Measurements from ENCODE around the gene STX4. TPM values are rescaled to one million over a fixed set of nuclear protein-coding genes. Genes with fewer than 3 reads are reported as not detected.

STX4 gene
- total RNA-seq, 1 donor from 2014 or later, result 58.7 TPM

GRCh38 chr16:31043352-31043751, 10.0 kb downstream of the STX4 start:
- Mint-ChIP-seq H3K4me3 (no peak overlapping the region), H3K27me3 (ENCODE audit: insufficient read depth) (no peaks in the 10 kb centered on the region), H3K4me1 (ENCODE audit: low read depth) (no peaks in the 10 kb centered on the region), H3K36me3 (ENCODE audit: low read depth) (peaks cover 17% of the 10 kb centered on the region), H3K9me3 (no peaks in the 10 kb centered on the region), H3K27ac (no peak overlapping the region)
- intact Hi-C loops (cut with micrococcal nuclease), result no loop called here
- DNase-seq (ENCODE audit: low spot score), result no peak

GRCh38 chr16:31043898-31044481, 10.6 kb downstream of the STX4 start:
- intact Hi-C loops (cut with micrococcal nuclease), result no loop called here
- H3K36me3 Mint-ChIP-seq (ENCODE audit: low read depth), result peaks cover 11% of the 10 kb centered on the region
- no peaks in the 10 kb centered on the region for H3K9me3 Mint-ChIP-seq
- H3K27me3 Mint-ChIP-seq (ENCODE audit: insufficient read depth), result no peaks in the 10 kb centered on the region
- no peak overlapping the region for H3K4me3 Mint-ChIP-seq
- no peak for DNase-seq (ENCODE audit: low spot score)
- H3K27ac Mint-ChIP-seq, result no peak overlapping the region
- H3K4me1 Mint-ChIP-seq (ENCODE audit: low read depth), result no peaks in the 10 kb centered on the region

- H3K9me3 Mint-ChIP-seq, result no peaks in the 10 kb centered on the region
- peaks cover 3% of the 10 kb centered on the region for H3K36me3 Mint-ChIP-seq (ENCODE audit: low read depth)
- intact Hi-C loops (cut with micrococcal nuclease), result no loop called here
- no peaks in the 10 kb centered on the region for H3K27me3 Mint-ChIP-seq (ENCODE audit: insufficient read depth)
- DNase-seq (ENCODE audit: low spot score), result no peak
- H3K4me1 Mint-ChIP-seq (ENCODE audit: low read depth), result peaks cover 10% of the 10 kb centered on the region
- H3K27ac Mint-ChIP-seq, result no peak overlapping the region
- no peak overlapping the region for H3K4me3 Mint-ChIP-seq
Measured at GRCh38 chr16:31050280-31051030, 17.1 kb downstream of the STX4 start.

GRCh38 chr16:31052114-31052513, 18.8 kb downstream of the STX4 start:
- H3K4me1 Mint-ChIP-seq (ENCODE audit: low read depth), result peaks cover 10% of the 10 kb centered on the region
- H3K9me3 Mint-ChIP-seq, result no peaks in the 10 kb centered on the region
- H3K27ac Mint-ChIP-seq, result no peak overlapping the region
- intact Hi-C loops (cut with micrococcal nuclease), result no loop called here
- no peaks in the 10 kb centered on the region for H3K27me3 Mint-ChIP-seq (ENCODE audit: insufficient read depth)
- peaks cover 3% of the 10 kb centered on the region for H3K36me3 Mint-ChIP-seq (ENCODE audit: low read depth)
- DNase-seq (ENCODE audit: low spot score), result no peak
- H3K4me3 Mint-ChIP-seq, result no peak overlapping the region

- no peak for DNase-seq (ENCODE audit: low spot score)
- intact Hi-C loops (cut with micrococcal nuclease), result no loop called here
- H3K4me1 Mint-ChIP-seq (ENCODE audit: low read depth), result peaks cover 10% of the 10 kb centered on the region
- no peak overlapping the region for H3K4me3 Mint-ChIP-seq
- H3K9me3 Mint-ChIP-seq, result no peaks in the 10 kb centered on the region
- H3K27ac Mint-ChIP-seq, result no peak overlapping the region
- no peaks in the 10 kb centered on the region for H3K27me3 Mint-ChIP-seq (ENCODE audit: insufficient read depth)
- H3K36me3 Mint-ChIP-seq (ENCODE audit: low read depth), result peaks cover 11% of the 10 kb centered on the region
Measured at GRCh38 chr16:31055613-31056012, 22.3 kb downstream of the STX4 start.

GRCh38 chr16:31061126-31061812, 27.9 kb downstream of the STX4 start:
- Mint-ChIP-seq H3K4me3 (no peak overlapping the region), H3K4me1 (ENCODE audit: low read depth) (peaks cover 33% of the 10 kb centered on the region), H3K9me3 (no peaks in the 10 kb centered on the region), H3K36me3 (ENCODE audit: low read depth) (peaks cover 24% of the 10 kb centered on the region), H3K27me3 (ENCODE audit: insufficient read depth) (no peaks in the 10 kb centered on the region), H3K27ac (no peak overlapping the region)
- no peak for DNase-seq (ENCODE audit: low spot score)
- intact Hi-C loops (cut with micrococcal nuclease), result no loop called here

GRCh38 chr16:31061813-31062440, 28.6 kb downstream of the STX4 start:
- Mint-ChIP-seq H3K4me1 (ENCODE audit: low read depth) (peaks cover 39% of the 10 kb centered on the region), H3K4me3 (no peak overlapping the region), H3K36me3 (ENCODE audit: low read depth) (peaks cover 24% of the 10 kb centered on the region), H3K27me3 (ENCODE audit: insufficient read depth) (no peaks in the 10 kb centered on the region), H3K27ac (no peak overlapping the region), H3K9me3 (no peaks in the 10 kb centered on the region)
- intact Hi-C loops (cut with micrococcal nuclease), result no loop called here
- DNase-seq (ENCODE audit: low spot score), result no peak

GRCh38 chr16:31063495-31063842, 30.1 kb downstream of the STX4 start:
- Mint-ChIP-seq H3K36me3 (ENCODE audit: low read depth) (peaks cover 27% of the 10 kb centered on the region), H3K27ac (peak overlapping the region; percentile 1), H3K4me3 (peak overlapping the region; percentile 57), H3K9me3 (no peaks in the 10 kb centered on the region), H3K4me1 (ENCODE audit: low read depth) (peaks cover 47% of the 10 kb centered on the region), H3K27me3 (ENCODE audit: insufficient read depth) (no peaks in the 10 kb centered on the region)
- no peak for DNase-seq (ENCODE audit: low spot score)
- intact Hi-C loops (cut with micrococcal nuclease), result no loop called here

GRCh38 chr16:31063843-31064611, 30.7 kb downstream of the STX4 start:
- DNase-seq (ENCODE audit: low spot score), result peak; percentile 33
- intact Hi-C loops (cut with micrococcal nuclease), result no loop called here
- H3K36me3 Mint-ChIP-seq (ENCODE audit: low read depth), result peaks cover 27% of the 10 kb centered on the region
- H3K9me3 Mint-ChIP-seq, result no peaks in the 10 kb centered on the region
- H3K27ac Mint-ChIP-seq, result peak overlapping the region; percentile 68
- peaks cover 50% of the 10 kb centered on the region for H3K4me1 Mint-ChIP-seq (ENCODE audit: low read depth)
- H3K4me3 Mint-ChIP-seq, result peak overlapping the region; percentile 76
- no peaks in the 10 kb centered on the region for H3K27me3 Mint-ChIP-seq (ENCODE audit: insufficient read depth)

- H3K4me1 Mint-ChIP-seq (ENCODE audit: low read depth), result peaks cover 56% of the 10 kb centered on the region
Measured at GRCh38 chr16:31064882-31065461, 31.6 kb downstream of the STX4 start.

GRCh38 chr16:31067342-31067741, 34.0 kb downstream of the STX4 start:
- no peak overlapping the region for H3K27ac Mint-ChIP-seq
- DNase-seq (ENCODE audit: low spot score), result no peak
- H3K9me3 Mint-ChIP-seq, result no peaks in the 10 kb centered on the region
- no peak overlapping the region for H3K4me3 Mint-ChIP-seq
- intact Hi-C loops (cut with micrococcal nuclease), result no loop called here
- peaks cover 66% of the 10 kb centered on the region for H3K4me1 Mint-ChIP-seq (ENCODE audit: low read depth)
- no peaks in the 10 kb centered on the region for H3K27me3 Mint-ChIP-seq (ENCODE audit: insufficient read depth)
- peaks cover 18% of the 10 kb centered on the region for H3K36me3 Mint-ChIP-seq (ENCODE audit: low read depth)

More at GRCh38 chr16:31064882-31065461, 31.6 kb downstream of the STX4 start:
- no peak for DNase-seq (ENCODE audit: low spot score)
- H3K27me3 Mint-ChIP-seq (ENCODE audit: insufficient read depth), result no peaks in the 10 kb centered on the region
- no peaks in the 10 kb centered on the region for H3K9me3 Mint-ChIP-seq
- H3K36me3 Mint-ChIP-seq (ENCODE audit: low read depth), result peaks cover 24% of the 10 kb centered on the region
- peak overlapping the region; percentile 70 for H3K27ac Mint-ChIP-seq
- peak overlapping the region; percentile 76 for H3K4me3 Mint-ChIP-seq
- intact Hi-C loops (cut with micrococcal nuclease), result no loop called here

GRCh38 chr16:31071861-31072260, 38.5 kb downstream of the STX4 start:
- no peak for DNase-seq (ENCODE audit: low spot score)
- Mint-ChIP-seq H3K4me3 (peak overlapping the region; percentile 99), H3K9me3 (no peaks in the 10 kb centered on the region), H3K4me1 (ENCODE audit: low read depth) (peaks cover 49% of the 10 kb centered on the region), H3K36me3 (ENCODE audit: low read depth) (peaks cover 19% of the 10 kb centered on the region), H3K27me3 (ENCODE audit: insufficient read depth) (no peaks in the 10 kb centered on the region), H3K27ac (peak overlapping the region; percentile 93)
- intact Hi-C loops (cut with micrococcal nuclease), result loop anchor here (2.0 to 10.0 kb wide), 4 partner anchors 283 to 1210 kb away; partner anchors contain the start of genes CDIPT, CFAP119, ITGAX and RNF40

Data from activated T-helper 1 cell treated with anti-CD3 and anti-CD28 coated beads, Interleukin-12 subunit alpha, Interleukin-12 subunit beta, Interleukin-2, Interleukin-4 antibody, amounts not matched to agents 30 ng/mL and 10 ng/mL and 1 ng/mL, durations not matched to agents 14 hours and 24 hours and 36 hours (primary cell).